Peyer's patch (tissue), 4 donors: Measurements from ENCODE around the gene ACSL1. TPM values are rescaled to one million over a fixed set of nuclear protein-coding genes. Genes with fewer than 3 reads are reported as not detected.

Experiments
- DNase-seq, 3 donors: peaks; one replicate each; pipeline ENCODE4 v3.0.0-alpha.2; 2017 to 2019
- H3K27ac ChIP-seq, 4 donors: fragments of 200-600 bp; sonication (generic); one replicate each; pipeline ENCODE4 v1.5.1; 2016 to 2019
- H3K27me3 ChIP-seq, 2 donors: fragments of 200-600 bp; sonication (generic); one replicate each; pipeline ENCODE4 v1.5.1; 2019
- H3K36me3 ChIP-seq, 3 donors: fragments of 200-600 bp; sonication (generic); one replicate each; pipeline ENCODE4 v1.5.1; 2016 to 2019
- H3K4me1 ChIP-seq, 4 donors: fragments of 200-600 bp; sonication (generic); one replicate each; pipeline ENCODE4 v1.5.1; 2016 to 2019
- H3K4me3 ChIP-seq, 4 donors: fragments of 200-600 bp; sonication (generic); 1 replicate in 3 of 4; 2 replicates in 1 of 4; pipeline ENCODE4 v1.5.1; 2016 to 2019; ENCODE audit warnings: mild to moderate bottlenecking in 1 of 4
- H3K9me3 ChIP-seq, 4 donors: fragments of 200-600 bp; sonication (generic); one replicate each; pipeline ENCODE4 v1.5.1; 2016 to 2019; ENCODE audit warnings: mild to moderate bottlenecking in 1 of 4
- CTCF ChIP-seq, 6 experiments: fragments of 450-650 bp in 4 of 6; fragments of 200-600 bp in 2 of 6; sonication (generic) in 1 of 6; IDR thresholded peaks; one replicate each; pipeline ENCODE4 v1.5.1; 2017 to 2019; ENCODE audit warnings: antibody characterized with exemption in 6 of 6, mild to moderate bottlenecking in 3 of 6, moderate library complexity in 1 of 6
- POLR2A ChIP-seq, 2 donors: fragments of 450-650 bp; IDR thresholded peaks; one replicate each; pipeline ENCODE4 v1.5.1; 2017; ENCODE audit warnings: antibody characterized with exemption in 2 of 2, mild to moderate bottlenecking in 2 of 2, moderate library complexity in 2 of 2
- total RNA-seq, 4 donors: library from RNA; depleted of rRNA; stranded (reverse); fragments of >200 nt; gene quantifications; one replicate each; pipeline ENCODE4 v1.1.0, GENCODE V29; 2016

ACSL1 gene
- total RNA-seq, 4 donors from 2014 or later = 14.9 to 23.1 (median 18.1) TPM

DNA sequence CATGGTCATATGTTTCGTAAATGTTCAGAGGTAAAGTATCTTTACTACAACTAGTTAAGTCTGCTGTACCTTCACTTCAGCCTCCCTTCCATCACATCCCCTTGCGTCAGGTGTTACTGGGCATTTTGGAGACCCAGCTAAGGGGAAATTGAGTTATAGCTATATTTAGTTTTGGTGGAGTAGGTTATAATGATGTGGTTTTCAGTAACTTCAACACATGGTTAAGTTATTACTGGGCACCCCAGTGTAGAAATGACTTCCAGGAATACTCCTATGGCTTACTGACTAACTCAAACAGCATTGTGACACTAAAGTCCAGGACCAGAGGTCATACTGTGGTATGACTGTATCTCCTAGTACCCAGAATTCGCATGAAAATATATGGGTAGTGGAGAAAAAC, 23.4 kb upstream of the ACSL1 start:
- no peak for DNase-seq
- H3K4me1 ChIP-seq = no peaks in the 10 kb centered on the region
- TF ChIP-seq CTCF (IDR thresholded peaks at IDR 0.05) = no peak
- no peak for TF ChIP-seq POLR2A (IDR thresholded peaks at IDR 0.05)
- H3K9me3 ChIP-seq = no peaks in the 10 kb centered on the region
- H3K27ac ChIP-seq = no peak overlapping the region
- no peaks in the 10 kb centered on the region for H3K36me3 ChIP-seq
- H3K27me3 ChIP-seq = no peaks in the 10 kb centered on the region
- no peak overlapping the region for H3K4me3 ChIP-seq

DNA sequence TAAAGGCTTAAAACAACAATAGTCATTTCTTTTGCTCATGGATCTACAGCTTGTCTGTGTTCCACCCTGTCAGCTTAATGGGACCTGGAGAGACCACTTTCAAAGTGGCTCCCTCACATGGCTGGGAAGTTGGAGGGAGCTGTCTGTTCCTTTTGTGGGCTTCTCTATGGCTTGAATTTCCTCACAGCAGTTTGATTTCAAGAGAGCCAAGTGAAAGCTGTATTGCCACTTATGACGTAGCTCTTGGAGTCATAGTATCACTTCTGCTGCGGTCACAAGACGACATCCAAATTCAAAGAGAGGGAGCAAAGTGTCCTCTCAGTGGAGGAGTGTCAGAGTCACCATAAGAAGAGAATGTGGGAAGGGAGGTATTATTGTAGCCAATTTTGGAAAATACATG, 22.7 kb upstream of the ACSL1 start:
- H3K9me3 ChIP-seq = no peaks in the 10 kb centered on the region
- no peaks in the 10 kb centered on the region for H3K36me3 ChIP-seq
- no peak for TF ChIP-seq CTCF (IDR thresholded peaks at IDR 0.05)
- TF ChIP-seq POLR2A (IDR thresholded peaks at IDR 0.05) = no peak
- no peak for DNase-seq
- no peaks in the 10 kb centered on the region for H3K4me1 ChIP-seq
- H3K27me3 ChIP-seq = no peaks in the 10 kb centered on the region
- H3K4me3 ChIP-seq = no peak overlapping the region
- no peak overlapping the region for H3K27ac ChIP-seq

DNA sequence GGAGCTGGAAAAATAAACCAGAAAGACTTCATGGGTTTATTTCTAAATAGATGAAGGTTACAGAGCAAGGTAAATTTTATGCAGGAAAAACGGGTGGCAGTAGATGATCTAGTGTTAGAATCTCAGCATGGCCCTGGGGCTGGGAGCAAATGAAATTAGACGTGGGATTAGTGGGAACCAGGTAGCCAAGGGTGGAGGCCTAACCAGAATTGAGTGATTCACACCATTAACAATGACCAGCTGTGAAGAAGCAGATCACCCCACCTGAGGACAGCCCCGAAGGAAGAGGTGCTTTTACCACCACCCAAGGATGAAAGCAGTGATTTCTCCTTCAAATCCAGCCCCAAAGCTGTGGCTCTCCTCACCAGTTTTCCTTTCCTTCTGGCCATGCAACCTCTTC, 20.8 kb upstream of the ACSL1 start:
- TF ChIP-seq CTCF (IDR thresholded peaks at IDR 0.05) (no peak), POLR2A (IDR thresholded peaks at IDR 0.05) (no peak)
- no peaks in the 10 kb centered on the region for H3K27me3 ChIP-seq
- no peaks in the 10 kb centered on the region for H3K4me1 ChIP-seq
- no peaks in the 10 kb centered on the region for H3K36me3 ChIP-seq
- DNase-seq = no peak
- no peak overlapping the region for H3K4me3 ChIP-seq
- H3K27ac ChIP-seq = no peak overlapping the region
- no peaks in the 10 kb centered on the region for H3K9me3 ChIP-seq

DNA sequence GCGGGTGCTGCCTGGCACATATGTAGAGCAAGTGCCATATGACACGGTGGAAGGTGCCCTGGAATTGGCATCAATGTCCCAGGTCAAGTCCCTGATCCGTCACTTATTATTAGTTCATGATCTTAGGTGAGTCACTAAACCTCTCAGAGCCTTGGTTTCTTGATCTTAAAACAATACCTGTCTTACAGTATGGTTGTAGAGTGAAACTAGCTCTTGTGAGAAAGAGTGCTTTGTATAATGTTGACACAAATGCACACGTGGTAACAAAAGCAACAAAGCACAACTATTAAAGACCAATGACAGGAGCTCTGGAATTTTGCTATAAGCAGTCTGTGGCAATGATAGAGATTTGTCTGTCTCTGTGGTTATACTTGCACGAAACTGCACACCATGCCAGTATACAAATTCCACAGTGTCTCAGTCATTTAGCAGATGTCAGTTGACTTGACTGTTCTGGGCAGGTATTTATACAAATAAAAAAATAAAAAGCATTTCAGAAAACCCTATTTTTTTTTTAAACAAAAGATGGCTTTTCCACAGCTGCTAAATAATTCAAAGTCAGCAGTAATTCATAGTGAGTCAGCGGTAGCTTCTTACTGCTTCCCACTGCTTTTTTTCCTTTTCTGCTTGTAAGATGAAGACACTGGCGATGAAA, 19.7 kb upstream of the ACSL1 start:
- TF ChIP-seq CTCF (IDR thresholded peaks at IDR 0.05) = no peak
- TF ChIP-seq POLR2A (IDR thresholded peaks at IDR 0.05) = no peak
- H3K4me3 ChIP-seq = no peak overlapping the region
- H3K27ac ChIP-seq = no peak overlapping the region
- no peaks in the 10 kb centered on the region for H3K36me3 ChIP-seq
- no peaks in the 10 kb centered on the region for H3K27me3 ChIP-seq
- H3K9me3 ChIP-seq = no peaks in the 10 kb centered on the region
- no peaks in the 10 kb centered on the region for H3K4me1 ChIP-seq
- no peak for DNase-seq

DNA sequence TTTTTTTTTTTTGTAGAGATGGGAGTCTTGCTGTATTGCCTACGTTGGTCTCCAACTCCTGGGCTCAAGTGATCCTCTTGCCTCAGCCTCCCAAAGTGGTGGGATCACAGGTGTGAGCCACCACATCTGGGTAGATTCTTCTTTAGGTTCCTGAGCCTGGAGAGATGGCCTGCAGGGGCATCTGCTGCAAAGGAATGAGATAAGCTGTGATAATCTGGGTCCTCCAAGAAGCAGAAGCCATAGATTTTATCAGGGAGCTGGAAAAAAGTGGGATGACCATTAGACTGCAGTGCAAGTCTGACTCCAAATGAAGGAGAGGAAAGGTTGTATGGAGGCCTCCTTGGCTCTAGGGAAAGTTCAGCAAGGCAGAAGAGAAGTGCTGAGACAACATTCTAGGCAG, 19.0 kb upstream of the ACSL1 start:
- Histone ChIP-seq H3K36me3 (no peaks in the 10 kb centered on the region), H3K4me3 (no peak overlapping the region), H3K27ac (no peak overlapping the region), H3K4me1 (no peaks in the 10 kb centered on the region), H3K9me3 (no peaks in the 10 kb centered on the region), H3K27me3 (no peaks in the 10 kb centered on the region)
- DNase-seq = no peak
- TF ChIP-seq POLR2A (IDR thresholded peaks at IDR 0.05) (no peak), CTCF (IDR thresholded peaks at IDR 0.05) (no peak)
